ENCODE measurements around the gene LASP1.
"Not testable (repeated sequence)": the region's sequence is repeated elsewhere in the genome, so short reads cannot be mapped to it uniquely, and the experiment has no call there.

LASP1 gene

DNA sequence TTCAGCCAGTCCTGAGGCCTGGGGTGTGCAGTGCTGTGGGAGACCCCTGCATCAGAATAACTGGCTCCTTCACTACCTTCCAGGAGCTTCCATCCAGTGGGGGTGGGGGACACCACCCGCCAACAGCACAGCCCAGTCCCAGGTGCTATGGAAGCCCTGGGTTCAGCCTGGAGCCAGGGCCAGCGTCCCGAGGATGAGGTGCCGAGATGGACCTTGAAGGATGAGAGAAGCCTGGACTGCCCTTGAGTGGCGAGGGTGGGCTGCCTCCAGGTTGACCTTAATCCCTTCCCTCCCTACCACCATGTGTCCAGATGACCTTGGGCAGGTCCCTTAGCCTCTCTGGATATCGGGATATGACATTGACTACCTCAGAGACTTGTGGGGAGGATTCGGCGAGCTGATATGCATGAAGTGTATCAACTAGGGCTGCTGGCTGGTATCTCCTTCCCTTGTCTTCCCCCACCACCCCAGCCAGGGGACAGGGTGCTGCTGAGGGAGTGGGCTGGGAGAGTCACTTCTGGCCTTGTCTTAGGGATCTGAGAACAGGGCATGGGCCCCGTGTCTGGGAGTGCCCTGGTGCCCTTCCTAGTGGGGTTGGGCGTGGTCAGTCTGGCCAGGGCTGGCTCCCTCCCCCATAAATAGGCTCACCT lies 41.3 kb downstream of the LASP1 start:
- DNase-seq, result no peak

DNA sequence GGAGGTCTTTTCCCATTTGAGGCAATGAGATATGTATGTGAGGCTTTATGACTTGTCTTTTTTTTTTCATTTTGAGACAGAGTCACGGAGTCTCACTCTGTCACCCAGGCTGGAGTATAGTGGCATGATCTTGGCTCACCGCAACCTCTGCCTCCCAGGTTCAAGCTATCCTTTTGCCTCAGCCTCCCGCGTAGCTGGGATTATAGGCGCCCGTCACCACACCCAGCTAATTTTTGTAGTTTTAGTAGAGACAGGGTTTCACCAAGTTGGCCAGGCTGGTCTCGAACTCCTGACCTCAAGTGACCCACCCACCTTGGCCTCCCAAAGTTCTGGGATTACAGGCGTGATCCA lies 41.8 kb downstream of the LASP1 start:
- not testable (repeated sequence) for DNase-seq

DNA sequence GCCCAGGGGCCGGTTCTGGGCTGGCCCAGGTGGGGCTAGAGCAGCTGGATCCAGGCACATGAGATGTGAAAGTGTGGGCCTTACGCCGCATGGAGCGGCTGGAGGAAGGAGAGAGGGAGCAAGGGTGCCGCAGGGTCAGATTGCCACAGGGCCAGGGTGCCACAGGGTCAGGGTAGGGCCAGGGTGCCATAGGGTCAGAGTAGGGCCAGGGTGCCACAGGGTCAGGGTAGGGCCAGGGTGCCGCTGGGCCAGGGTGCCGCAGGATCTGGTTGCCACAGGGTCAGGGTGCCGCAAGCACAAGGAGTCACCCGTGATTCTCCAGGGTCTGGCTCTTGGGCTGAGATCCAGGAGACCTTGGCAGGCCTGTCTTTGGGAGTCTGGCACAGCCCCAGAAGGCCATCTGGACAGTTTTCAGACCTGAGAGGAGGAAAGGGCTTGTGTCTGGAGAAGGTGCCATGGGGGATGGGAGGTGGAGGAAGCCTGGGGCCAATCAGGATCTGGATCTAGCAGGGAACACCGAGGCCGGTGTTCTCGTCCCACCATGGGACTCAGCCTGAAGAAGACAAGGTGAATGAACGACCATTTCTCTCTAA lies 42.5 kb downstream of the LASP1 start:
- DNase-seq, result no peak

GRCh38 chr17:38914741-38915638 lies 45.1 kb downstream of the LASP1 start:
- no peak for DNase-seq

GRCh38 chr17:38915639-38915995 lies 45.8 kb downstream of the LASP1 start:
- no peak for DNase-seq

- DNase-seq, result no peak
Measured at GRCh38 chr17:38916771-38917170, 46.9 kb downstream of the LASP1 start.

DNA sequence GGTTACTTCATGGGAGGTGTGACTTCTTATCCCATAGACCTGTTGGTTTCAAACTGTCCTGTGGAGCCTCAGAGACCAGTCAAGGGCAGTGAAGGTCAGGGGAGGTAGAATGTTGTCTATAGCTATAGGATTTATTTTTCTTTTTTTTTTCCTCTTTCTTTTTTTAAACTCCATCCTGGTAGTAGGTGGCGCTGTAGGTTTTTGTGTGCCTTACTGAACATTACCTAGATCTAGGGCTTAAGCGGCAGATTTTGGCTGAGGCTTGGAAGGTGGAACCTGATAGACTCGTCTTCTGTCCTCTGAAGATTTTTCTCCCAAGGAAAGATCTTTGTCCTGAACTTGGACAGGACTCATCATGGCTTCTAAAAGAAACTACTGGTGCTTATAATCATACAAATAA lies 47.4 kb downstream of the LASP1 start:
- DNase-seq, result no peak

- no peak for DNase-seq
Measured at GRCh38 chr17:38918129-38918913, 48.5 kb downstream of the LASP1 start.

DNA sequence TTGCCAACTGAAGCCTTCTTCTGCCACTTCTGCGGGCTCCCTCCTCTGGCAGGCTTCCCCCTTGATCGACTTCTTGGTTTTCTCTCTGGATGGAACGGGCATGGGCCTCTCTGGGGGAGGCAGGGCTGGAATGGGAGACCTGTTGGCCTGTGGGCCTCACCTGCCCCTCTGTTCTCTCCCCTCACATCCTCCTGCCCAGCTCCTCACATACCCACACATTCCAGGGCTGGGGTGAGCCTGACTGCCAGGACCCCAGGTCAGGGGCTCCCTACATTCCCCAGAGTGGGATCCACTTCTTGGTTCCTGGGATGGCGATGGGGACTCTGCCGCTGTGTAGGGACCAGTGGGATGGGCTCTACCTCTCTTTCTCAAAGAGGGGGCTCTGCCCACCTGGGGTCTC lies 49.1 kb downstream of the LASP1 start:
- DNase-seq, result no peak

DNA sequence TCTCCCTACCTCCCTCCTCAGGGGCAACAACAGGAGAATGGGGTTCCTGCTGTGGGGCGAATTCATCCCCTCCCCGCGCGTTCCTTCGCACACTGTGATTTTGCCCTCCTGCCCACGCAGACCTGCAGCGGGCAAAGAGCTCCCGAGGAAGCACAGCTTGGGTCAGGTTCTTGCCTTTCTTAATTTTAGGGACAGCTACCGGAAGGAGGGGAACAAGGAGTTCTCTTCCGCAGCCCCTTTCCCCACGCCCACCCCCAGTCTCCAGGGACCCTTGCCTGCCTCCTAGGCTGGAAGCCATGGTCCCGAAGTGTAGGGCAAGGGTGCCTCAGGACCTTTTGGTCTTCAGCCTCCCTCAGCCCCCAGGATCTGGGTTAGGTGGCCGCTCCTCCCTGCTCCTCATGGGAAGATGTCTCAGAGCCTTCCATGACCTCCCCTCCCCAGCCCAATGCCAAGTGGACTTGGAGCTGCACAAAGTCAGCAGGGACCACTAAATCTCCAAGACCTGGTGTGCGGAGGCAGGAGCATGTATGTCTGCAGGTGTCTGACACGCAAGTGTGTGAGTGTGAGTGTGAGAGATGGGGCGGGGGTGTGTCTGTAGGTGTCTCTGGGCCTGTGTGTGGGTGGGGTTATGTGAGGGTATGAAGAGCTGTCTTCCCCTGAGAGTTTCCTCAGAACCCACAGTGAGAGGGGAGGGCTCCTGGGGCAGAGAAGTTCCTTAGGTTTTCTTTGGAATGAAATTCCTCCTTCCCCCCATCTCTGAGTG lies 49.6 kb downstream of the LASP1 start:
- no peak for DNase-seq

DNA sequence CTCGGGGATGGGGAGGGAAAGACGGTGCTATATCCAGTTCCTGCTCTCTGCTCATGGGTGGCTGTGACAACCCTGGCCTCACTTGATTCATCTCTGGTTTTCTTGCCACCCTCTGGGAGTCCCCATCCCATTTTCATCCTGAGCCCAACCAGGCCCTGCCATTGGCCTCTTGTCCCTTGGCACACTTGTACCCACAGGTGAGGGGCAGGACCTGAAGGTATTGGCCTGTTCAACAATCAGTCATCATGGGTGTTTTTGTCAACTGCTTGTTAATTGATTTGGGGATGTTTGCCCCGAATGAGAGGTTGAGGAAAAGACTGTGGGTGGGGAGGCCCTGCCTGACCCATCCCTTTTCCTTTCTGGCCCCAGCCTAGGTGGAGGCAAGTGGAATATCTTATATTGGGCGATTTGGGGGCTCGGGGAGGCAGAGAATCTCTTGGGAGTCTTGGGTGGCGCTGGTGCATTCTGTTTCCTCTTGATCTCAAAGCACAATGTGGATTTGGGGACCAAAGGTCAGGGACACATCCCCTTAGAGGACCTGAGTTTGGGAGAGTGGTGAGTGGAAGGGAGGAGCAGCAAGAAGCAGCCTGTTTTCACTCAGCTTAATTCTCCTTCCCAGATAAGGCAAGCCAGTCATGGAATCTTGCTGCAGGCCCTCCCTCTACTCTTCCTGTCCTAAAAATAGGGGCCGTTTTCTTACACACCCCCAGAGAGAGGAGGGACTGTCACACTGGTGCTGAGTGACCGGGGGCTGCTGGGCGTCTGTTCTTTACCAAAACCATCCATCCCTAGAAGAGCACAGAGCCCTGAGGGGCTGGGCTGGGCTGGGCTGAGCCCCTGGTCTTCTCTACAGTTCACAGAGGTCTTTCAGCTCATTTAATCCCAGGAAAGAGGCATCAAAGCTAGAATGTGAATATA lies 50.8 kb downstream of the LASP1 start:
- DNase-seq, result no peak

DNA sequence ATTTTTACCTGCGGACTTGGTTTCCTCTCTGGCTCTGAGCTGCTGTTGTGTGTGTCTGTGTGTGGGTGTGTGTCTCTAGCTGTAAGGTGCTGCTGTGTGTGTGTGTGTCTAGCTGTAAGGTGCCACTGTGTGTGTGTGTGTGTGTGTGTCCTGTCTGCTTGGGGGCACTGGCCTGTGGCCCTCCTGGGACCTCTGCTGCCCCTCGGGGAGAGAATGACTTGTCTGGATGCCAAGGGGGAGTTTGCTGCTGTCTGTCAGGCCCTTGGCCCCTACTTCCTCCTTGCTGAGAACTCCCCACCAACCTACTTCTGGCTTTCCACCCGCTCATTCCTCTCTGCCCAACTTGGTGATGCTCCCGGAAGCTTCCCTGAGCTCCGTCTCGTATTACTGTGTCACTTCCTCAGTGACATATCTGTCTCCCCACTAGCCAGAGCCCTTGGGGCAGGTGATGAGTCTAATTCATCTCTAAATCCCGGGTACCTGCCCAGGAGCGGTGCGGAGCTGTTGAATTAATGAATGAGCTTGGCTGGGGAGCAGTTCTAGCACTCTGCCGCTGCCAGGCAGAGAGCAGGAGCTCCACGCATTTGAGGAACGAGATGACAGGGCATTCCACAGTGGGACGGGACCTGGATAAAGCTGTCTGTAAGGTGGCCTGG lies 52.0 kb downstream of the LASP1 start:
- DNase-seq, result no peak

DNA sequence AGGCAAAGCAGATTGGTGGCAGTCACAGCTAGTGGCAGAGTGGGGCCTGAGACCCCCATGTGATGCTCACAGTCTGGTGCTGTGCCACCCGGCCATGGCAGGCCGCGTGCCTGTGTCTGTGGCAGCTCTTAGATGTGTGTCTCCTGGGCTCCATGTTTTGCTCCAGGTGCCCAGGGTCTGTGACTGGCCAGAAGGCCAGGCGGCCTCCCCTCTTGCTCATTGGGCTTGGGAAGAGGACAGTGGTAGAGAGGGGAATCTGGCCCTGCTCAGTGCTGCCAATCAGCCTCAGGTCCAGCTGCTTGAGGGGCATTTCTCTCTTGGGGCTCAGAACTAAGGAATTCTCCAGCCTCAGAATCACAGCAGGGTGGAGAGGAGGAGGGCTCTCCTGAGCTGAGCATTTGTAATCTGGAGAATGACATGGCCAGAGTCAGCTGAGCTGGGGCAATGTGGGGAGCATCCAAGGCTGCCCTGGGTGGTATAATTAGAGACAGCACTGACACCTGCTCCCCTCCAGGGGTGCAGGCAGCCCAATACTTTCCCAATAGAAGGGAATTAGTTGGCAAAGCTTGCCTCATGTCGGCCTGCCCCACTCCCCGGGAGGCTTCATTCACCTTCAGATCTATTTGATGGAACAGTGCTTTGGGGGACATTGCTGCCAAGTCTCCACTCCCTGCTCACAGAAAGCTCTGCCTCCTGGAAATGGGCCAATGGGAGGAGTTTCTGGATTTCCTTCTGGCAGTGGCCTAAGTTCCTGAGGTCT lies 52.9 kb downstream of the LASP1 start:
- DNase-seq, result no peak

GRCh38 chr17:38925263-38925995 lies 55.6 kb downstream of the LASP1 start, which contains the start of gene LASP1NB:
TSS of gene LASP1NB (plus strand) at chr17:38925614.
- peak; percentile 29 for DNase-seq

DNA sequence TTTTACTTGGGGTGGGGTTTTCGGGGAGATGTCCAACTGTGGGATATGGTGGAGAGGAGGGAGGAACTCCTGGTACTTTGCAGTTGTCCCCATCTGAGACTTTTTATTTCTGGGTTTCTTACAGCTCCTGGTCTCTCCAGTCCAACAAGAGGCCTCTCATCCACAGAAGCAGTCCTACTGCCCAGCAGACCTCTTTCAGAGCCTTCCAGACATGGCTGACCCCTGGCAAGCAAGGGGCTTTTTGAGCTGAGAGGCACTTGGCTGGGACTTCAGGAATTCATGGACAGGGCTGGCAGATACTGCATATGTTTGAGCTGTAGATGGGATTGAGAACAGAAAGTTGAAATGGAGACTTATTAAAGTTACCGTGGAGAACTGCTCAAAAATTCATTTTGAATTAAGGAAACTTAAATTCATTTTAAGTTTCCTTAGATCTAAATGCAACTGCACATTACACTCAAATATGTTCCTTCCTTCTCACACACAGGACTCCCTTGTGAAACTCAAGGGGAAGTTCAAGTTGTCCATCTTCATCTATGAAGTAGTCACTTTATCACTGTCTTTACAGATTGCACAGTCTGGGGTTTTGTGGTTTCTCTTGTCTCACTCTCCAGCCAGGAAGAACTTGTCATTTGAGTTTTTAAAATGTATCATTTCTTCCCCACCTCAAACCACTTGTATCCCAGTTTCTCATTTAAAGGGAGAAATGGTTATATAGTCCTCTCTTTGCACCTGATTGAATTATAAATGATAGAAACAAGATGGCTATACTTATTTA lies 56.6 kb downstream of the LASP1 start:
- peak; percentile 12 for DNase-seq

DNA sequence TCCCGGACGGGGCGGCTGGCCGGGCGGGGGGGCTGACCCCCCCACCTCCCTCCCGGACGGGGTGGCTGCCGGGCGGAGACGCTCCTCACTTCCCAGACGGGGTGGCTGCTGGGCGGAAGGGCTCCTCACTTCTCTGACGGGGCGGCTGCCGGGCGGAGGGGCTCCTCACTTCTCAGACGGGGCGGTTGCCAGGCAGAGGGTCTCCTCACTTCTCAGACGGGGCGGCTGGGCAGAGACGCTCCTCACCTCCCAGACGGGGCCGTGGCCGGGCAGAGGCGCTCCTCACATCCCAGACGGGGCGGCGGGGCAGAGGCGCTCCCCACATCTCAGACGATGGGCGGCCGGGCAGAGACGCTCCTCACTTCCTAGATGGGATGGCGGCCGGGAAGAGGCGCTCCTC lies 60.9 kb downstream of the LASP1 start:
- DNase-seq, result not testable (repeated sequence)

- DNase-seq, result not testable (repeated sequence)
Measured at GRCh38 chr17:38933962-38934361, 64.1 kb downstream of the LASP1 start.

- no peak for DNase-seq
Measured at GRCh38 chr17:38939987-38940386, 70.1 kb downstream of the LASP1 start.

Data from CD4-positive, alpha-beta T cell treated with Interleukin-4 for 4 hours (primary cell).